Prostate gland (tissue), 2 donors: ENCODE data around the gene HECW1. TPM values are rescaled to one million over a fixed set of nuclear protein-coding genes. Genes with fewer than 3 reads are reported as not detected.

Experiments
- DNase-seq: peaks from one replicate; pipeline ENCODE4 v3.0.0-alpha.2; 2019; ENCODE audit warnings: low spot score
- H3K27ac ChIP-seq, 2 donors: fragments of 200-600 bp; sonication (generic); 2 replicates each; pipeline ENCODE4 v1.5.1; 2017 to 2019
- H3K27me3 ChIP-seq: fragments of 200-600 bp; sonication (generic); replicated peaks from 2 replicates; pipeline ENCODE4 v1.5.1; 2019; ENCODE audit not compliant: insufficient read depth
- H3K36me3 ChIP-seq, 2 donors: fragments of 200-600 bp; sonication (generic); 1 replicate in 1 of 2; 2 replicates in 1 of 2; pipeline versions ENCODE4 v1.5.1 to v1.8.1; 2017 to 2019
- H3K4me1 ChIP-seq: fragments of 200-600 bp; sonication (generic); replicated peaks from 2 replicates; pipeline ENCODE4 v1.5.1; 2019
- H3K4me3 ChIP-seq, 2 donors: fragments of 200-600 bp; sonication (generic); 2 replicates each; pipeline ENCODE4 v1.5.1; 2017 to 2019
- H3K9me3 ChIP-seq: fragments of 200-600 bp; sonication (generic); 2 replicates; pipeline ENCODE4 v1.5.1; 2017
- CTCF ChIP-seq, 4 experiments: fragments of 200-600 bp in 2 of 4; fragments of 450-650 bp in 2 of 4; sonication (generic) in 2 of 4; IDR thresholded peaks; 1 replicate in 3 of 4; 2 replicates in 1 of 4; pipeline ENCODE4 v1.5.1; 2016 to 2019; ENCODE audit warnings: antibody characterized with exemption in 4 of 4, mild to moderate bottlenecking in 2 of 4, moderate library complexity in 2 of 4
- POLR2A ChIP-seq: fragments of 450-650 bp; IDR thresholded peaks from one replicate; pipeline ENCODE4 v1.6.1; 2016; ENCODE audit warnings: antibody characterized with exemption, mild to moderate bottlenecking
- POLR2AphosphoS5 ChIP-seq: sonication (generic); formaldehyde crosslinking; IDR thresholded peaks from one replicate; pipeline ENCODE4 v1.6.1; 2017; ENCODE audit warnings: antibody characterized with exemption
- WGBS: methylation state at CpG from one replicate; pipeline ENCODE4 v1.1.5; 2018; 5-methylcytosine and 5-hydroxymethylcytosine counted together
- intact Hi-C: fragments of 100-400 bp; cut with DNase I; formaldehyde crosslinking; loops from one replicate; pipeline ENCODE4 v1.14.2; 2022
- total RNA-seq, 2 donors: library from RNA; depleted of rRNA; stranded (reverse); fragments of >200 nt; gene quantifications; one replicate each; pipeline ENCODE4 v1.1.0, GENCODE V29; 2016

Gene HECW1
- total RNA-seq, 2 donors from 2014 or later, result 1.4 to 10.3 TPM

GRCh38 chr7:43456200-43456599 is 343.8 kb downstream of the HECW1 start:
- intact Hi-C loops, result loop anchor here (10.0 kb wide), 1 partner anchor 511 kb away; no protein-coding TSS in a partner anchor

GRCh38 chr7:43458330-43459018 is 346.0 kb downstream of the HECW1 start:
- no peak for DNase-seq
- no peak overlapping the region for H3K27ac ChIP-seq
- no peaks in the 10 kb centered on the region for H3K36me3 ChIP-seq
- H3K4me3 ChIP-seq, result no peak overlapping the region
- no peaks in the 10 kb centered on the region for H3K9me3 ChIP-seq
- H3K27me3 ChIP-seq, result no peaks in the 10 kb centered on the region
- no peak for TF ChIP-seq CTCF (IDR thresholded peaks at IDR 0.05)
- no peak for TF ChIP-seq POLR2AphosphoS5
- no peak for TF ChIP-seq POLR2A
- WGBS, result 71% methylated on average over 4 of the region's 4 CpGs
- H3K4me1 ChIP-seq, result no peaks in the 10 kb centered on the region
- intact Hi-C loops, result loop anchor here (10.0 kb wide), 1 partner anchor 514 kb away; no protein-coding TSS in a partner anchor

More at GRCh38 chr7:43456200-43456599, 343.8 kb downstream of the HECW1 start:
- Histone ChIP-seq H3K27ac (no peak overlapping the region), H3K36me3 (no peaks in the 10 kb centered on the region), H3K4me1 (no peaks in the 10 kb centered on the region), H3K27me3 (no peaks in the 10 kb centered on the region), H3K4me3 (no peak overlapping the region), H3K9me3 (no peaks in the 10 kb centered on the region)
- 89% methylated on average over 14 of the region's 14 CpGs for WGBS
- no peak for DNase-seq
- TF ChIP-seq POLR2AphosphoS5, result no peak
- TF ChIP-seq CTCF (IDR thresholded peaks at IDR 0.05), result no peak
- no peak for TF ChIP-seq POLR2A

- WGBS, result 81% methylated on average over 4 of the region's 4 CpGs
- DNase-seq, result no peak
- no peaks in the 10 kb centered on the region for H3K4me1 ChIP-seq
- no peaks in the 10 kb centered on the region for H3K36me3 ChIP-seq
- H3K9me3 ChIP-seq, result no peaks in the 10 kb centered on the region
- no peak overlapping the region for H3K4me3 ChIP-seq
- no peak overlapping the region for H3K27ac ChIP-seq
- TF ChIP-seq POLR2A (no peak), POLR2AphosphoS5 (no peak), CTCF (IDR thresholded peaks at IDR 0.05) (no peak)
- H3K27me3 ChIP-seq, result no peaks in the 10 kb centered on the region
- intact Hi-C loops, result loop anchor here (10.0 kb wide), 1 partner anchor 514 kb away; no protein-coding TSS in a partner anchor
Measured at GRCh38 chr7:43459019-43459337, 346.5 kb downstream of the HECW1 start.

- Histone ChIP-seq H3K4me1 (no peaks in the 10 kb centered on the region), H3K4me3 (no peak overlapping the region), H3K27ac (no peak overlapping the region), H3K9me3 (no peaks in the 10 kb centered on the region), H3K27me3 (no peaks in the 10 kb centered on the region), H3K36me3 (no peaks in the 10 kb centered on the region)
- no peak for TF ChIP-seq CTCF (IDR thresholded peaks at IDR 0.05)
- TF ChIP-seq POLR2A, result no peak
- no peak for TF ChIP-seq POLR2AphosphoS5
- intact Hi-C loops, result no loop called here
- no peak for DNase-seq
- WGBS, result 85% methylated on average over 8 of the region's 8 CpGs
Measured at GRCh38 chr7:43460733-43461348, 348.4 kb downstream of the HECW1 start.
